KBM-7 (cell line): ENCODE data around the gene AKR1C2.
"Not testable (repeated sequence)": the region's sequence is repeated elsewhere in the genome, so short reads cannot be mapped to it uniquely, and the experiment has no call there.

Experiments used
- DNase-seq: peaks from one replicate; pipeline ENCODE4 v3.0.0-alpha.2; 2015
- in situ Hi-C: fragments of 300-500 bp; cut with MboI; formaldehyde crosslinking; loops from 2 replicates; pipeline ENCODE4 v1.14.3; 2020; ENCODE audit warnings: low sequenced_read_pairs, low pct_unique_long_range_greater_than_20kb, mixed read lengths

Gene AKR1C2

DNA sequence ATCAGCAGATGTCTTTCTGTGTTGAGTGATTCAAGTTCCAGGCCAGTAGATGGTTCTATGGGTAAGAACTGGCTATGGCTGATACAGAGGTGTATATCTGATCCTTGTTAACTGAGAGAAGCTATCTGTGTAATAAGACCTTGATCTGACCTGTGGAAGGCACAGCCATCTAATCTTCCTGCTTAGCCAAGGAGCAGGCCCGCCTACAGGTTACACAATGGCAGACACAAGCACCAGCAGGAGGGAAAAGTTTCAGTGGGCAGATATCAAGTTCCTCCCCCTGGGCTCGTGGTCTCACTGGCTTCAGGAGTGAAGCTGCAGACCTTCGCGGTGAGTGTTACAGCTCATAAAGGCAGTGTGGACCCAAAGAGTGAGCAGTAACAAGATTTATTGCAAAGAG lies 27.9 kb upstream of the AKR1C2 start:
- DNase-seq, in situ Hi-C loops: not testable (repeated sequence)

DNA sequence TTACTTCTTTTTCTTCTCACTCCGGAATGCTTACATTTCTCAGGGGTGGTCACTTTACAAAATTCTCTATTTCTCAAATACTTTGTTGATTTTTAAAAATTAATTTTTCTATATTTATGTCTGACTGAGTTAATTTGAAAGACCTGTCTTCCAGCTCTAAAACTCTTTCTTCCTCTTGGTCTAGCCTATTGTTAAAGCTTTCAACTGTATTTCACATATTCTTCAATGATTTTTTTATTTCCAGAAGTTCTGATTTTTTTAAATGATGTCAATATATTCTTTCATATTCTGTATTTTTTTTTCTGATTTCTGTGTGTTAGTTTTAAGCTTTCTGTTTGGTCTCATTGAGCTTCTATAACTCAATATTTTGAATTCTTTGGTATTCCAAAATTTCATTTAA lies 27.3 kb upstream of the AKR1C2 start:
- DNase-seq: no peak
- in situ Hi-C loops: no loop called here

DNA sequence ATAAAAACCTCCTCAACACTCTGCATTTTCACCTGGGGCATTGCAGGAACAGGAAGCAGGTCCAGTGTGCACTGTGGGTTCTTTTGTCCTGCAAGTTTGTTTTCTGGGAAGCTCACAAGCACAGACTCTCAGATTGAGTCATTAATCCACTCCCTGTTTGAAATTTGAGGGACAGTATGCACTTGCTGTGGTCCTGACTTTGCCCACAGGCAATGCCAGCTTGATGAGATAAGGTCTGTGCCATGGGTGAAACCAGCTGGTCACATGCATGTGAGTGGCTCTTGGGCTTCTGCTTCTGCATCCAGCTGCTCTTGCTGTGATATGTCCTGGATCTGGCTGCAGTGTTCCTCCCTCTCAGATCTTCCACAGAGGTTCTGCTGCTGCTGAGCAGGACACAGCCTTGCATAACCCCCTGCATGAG lies 21.8 kb upstream of the AKR1C2 start:
- in situ Hi-C loops: not testable (repeated sequence)
- peak; percentile 9 for DNase-seq

DNA sequence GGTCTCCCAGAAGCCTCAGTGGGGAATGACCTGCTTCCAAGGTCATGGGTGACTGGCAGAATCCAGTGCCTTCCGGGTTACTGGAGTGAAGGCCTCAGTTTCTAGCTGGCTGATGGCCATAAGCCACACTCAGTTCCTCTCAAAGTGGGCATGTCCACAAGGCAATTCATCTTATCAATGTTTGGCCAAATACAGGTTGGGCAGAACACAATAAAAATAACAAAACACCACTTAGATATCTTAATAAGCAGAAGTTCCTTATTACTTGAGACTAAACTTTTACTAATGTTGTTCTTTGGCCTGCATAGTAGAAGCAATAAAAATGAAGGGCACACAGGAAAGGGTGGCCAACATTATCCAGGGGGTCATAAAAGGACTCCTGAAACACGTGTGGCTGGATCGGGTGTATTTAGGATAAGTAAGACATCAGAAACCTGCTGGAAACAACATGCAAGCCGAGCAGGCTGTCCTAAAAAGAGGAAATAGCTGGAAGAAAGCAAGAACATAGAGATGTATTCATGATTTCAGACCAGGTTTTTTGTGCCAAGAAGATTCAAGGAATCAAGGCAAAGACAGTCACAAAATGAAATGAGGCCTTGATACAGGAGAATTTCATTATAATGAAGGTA lies 19.6 kb upstream of the AKR1C2 start:
- DNase-seq: peak; percentile 10
- in situ Hi-C loops: no loop called here

DNA sequence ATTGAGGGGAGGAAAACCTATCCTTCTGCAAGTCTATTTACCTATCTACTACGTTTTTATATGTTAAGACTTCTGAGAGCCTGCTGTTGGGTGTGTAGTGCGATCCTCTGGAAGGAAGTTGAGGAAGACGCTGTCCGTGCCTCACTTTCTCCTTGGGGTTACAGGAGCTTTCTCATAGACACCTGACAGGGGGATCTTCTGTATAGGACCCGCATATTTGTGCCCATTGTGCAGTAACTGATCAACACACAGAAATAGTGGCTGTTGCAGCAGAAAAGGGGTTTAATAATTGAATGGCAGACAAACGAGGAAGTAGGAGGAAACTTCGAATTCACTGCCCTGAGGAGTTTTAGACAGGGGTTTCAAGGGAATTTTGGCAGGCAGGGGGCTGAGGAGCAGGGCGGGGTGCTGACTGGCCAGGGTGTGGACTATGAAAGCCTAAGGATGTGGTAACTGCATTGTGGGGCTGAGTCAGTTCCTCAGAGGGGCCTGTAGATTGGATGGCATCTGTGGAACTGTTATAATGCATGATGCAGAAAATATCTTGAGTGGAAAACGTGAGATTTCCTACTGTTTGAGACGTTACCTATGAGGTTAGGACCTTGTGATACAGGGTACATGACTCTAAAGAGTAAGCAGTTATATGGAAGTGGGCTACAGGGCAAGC lies 18.1 kb upstream of the AKR1C2 start:
- in situ Hi-C loops, DNase-seq: not testable (repeated sequence)

DNA sequence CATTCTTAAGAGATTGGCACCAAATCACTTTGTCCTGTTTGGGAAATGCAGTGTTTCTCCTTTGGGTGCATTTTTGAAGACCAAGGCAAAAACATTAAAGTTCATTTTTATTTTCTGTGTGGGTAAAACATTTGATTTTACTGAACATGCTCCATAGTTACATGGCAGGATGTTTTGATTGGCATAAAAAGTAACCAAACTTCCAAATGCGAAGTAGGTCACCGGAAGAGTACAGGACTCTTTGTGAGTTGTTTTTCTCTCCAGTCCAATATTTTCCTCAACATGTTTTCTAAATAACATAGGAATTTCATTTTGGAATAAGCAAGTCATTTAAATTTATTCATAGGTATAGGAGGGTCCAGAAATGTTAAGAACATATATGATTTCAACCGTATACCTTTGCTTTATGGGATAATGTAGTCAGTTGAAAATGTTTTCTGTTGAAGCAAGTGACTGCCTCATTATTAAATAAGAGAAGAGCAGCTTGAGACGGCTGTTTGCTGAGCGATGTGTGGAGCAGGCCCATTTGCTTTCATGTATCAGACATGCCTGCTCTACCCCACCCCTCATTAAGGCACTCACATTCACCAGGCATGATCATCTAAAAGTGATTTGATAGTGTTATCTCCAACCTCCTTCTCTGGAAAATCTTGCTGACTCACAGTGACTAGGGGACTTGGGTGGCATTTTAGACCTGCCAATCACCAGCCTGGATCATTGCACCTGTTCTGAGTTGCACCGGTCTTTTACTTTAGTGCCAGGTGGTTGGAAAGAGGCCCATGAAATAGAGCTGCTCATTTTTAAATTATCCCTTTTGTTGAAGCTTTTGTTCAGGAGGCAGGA lies 16.3 kb upstream of the AKR1C2 start:
- in situ Hi-C loops, DNase-seq: not testable (repeated sequence)

DNA sequence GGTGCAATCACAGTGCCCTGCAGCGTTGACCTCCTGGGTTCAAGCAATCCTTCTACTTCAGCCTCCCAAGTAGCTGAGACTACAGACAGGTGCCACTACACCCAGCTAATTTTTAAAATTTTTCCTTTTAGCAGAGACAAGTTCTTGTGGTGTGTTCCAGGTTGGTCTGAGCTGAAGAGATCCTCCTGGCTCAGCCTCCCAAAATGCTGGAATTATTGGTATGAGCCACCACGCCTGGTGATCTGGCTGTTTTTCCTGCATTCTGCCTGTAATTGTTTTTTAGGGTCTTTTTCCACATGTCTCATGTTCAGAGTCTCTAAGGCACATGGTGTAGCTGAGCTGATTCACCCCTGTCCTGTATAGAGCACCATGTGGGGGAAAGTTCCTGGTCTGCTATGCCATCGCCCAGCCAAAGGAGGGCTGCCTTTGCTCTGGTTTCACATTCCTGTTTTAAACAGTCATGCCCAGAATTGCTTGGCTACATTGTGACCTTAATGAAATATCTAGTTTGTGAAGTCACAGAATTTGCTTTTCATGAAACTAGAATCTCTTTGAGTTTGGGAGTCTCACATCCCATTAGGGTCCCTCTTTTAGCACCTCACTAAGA lies 15.1 kb upstream of the AKR1C2 start:
- DNase-seq, in situ Hi-C loops: not testable (repeated sequence)

DNA sequence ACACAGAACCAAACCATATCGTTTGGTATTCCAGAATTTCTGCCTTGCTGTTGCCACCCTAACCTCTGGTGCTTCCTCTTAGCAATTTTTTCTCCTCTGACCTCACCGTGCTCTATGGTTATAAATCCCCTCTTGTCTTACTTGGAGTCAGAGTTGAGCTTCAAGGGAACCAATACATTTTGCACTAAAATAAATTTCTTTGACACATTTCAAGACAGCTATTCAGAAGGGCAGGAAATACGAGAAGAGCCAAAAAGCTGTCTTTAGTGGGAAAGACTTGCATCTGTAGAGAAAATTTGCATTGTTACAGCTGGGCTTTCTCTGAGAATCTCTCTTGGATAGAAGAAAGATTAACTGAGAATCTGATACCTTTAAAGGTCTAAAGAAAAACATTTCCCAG lies 14.5 kb upstream of the AKR1C2 start:
- DNase-seq: no peak
- in situ Hi-C loops: no loop called here

DNA sequence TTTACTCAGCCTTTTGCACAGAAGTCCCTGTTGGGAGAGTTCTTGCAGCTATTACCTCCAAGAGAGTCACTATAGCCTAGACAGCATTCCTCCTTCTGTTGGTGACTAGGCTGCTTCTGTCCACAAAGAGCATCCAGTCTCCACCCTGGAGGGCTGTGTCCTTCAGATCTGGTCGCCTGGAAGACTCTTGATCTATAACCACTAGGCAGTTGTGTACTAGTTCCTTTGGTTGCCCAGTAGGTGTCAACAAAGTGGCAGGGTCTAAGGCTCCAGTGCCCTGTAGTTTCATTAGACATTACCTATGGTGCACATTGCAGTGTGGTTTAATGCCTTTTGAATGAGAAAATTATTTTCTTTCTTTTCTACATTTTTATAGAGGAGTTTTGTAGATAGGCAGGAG lies 11.3 kb upstream of the AKR1C2 start:
- in situ Hi-C loops: no loop called here

DNA sequence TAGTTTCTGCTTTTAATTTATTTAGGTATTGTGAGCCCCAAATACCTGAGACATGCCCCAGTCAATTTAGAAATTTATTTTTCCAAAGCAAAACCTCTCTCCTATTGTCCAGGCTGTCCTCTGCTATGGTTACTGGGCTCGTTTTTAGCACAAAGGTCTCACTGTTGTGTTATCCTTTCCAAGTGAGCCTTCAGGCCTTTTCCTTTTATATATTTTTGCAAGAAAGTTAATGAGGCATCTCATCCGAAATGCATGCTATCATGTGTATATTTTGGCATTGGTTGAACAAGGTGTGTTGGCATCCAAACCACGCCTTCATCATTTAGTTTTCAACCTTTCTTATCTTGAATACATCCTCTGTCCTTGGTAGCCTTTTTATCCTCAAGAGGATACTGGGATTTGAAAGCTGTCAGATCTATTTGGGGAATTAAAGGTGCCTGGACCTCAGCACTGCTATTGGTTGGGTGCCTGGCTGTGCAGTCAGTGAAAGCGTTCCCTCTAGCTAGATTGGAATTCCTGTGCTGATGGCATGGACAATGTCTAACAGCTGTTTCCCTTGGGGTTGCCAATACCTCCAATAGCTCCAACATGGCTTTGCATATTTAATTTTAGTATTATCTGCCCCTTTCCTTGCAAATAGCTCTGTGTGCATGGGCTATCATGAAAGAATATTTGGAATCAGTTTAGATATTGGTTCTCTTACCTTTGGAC lies 10.7 kb upstream of the AKR1C2 start:
- in situ Hi-C loops, DNase-seq: not testable (repeated sequence)

More for the DNA sequence above, 11.3 kb upstream of the AKR1C2 start:
- no peak for DNase-seq

DNA sequence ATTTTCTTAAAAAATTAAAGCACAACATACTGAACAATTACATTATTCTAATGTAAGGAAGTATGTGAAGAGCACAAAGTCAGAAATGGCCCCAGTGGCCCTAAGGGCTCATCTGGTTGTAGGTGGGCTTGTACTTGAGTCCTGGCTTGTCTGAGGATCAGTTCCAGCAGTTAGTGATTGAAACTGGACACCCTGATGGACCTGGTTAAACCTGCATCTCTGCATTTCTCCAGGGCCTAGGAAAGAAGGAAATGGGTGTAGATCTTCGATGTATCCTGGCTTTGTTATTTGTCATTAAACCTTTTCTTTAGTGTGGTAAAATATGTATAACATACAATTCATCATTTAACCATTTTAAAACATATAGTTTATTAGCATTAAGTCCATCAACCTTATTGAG lies 9.7 kb upstream of the AKR1C2 start:
- DNase-seq: no peak
- in situ Hi-C loops: no loop called here

DNA sequence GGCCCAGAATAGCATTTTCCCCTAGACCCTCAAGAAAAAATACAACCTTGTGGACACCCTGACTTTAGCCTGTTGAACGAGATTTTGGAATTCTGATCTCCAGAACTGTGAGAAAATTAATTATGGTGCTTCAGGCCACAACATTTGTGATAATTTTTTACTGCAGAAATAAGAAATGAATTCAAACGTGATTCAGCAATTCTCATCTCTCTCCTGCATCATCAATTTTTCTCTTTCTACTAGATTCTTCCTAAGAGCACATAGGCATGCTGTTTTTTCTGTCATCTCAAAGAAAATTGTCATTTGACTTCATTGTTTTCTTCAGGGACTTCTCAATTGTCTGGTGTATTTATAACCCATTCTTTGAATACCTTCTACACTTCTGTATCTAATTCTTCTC lies 8.9 kb upstream of the AKR1C2 start:
- in situ Hi-C loops: no loop called here
- DNase-seq: no peak

DNA sequence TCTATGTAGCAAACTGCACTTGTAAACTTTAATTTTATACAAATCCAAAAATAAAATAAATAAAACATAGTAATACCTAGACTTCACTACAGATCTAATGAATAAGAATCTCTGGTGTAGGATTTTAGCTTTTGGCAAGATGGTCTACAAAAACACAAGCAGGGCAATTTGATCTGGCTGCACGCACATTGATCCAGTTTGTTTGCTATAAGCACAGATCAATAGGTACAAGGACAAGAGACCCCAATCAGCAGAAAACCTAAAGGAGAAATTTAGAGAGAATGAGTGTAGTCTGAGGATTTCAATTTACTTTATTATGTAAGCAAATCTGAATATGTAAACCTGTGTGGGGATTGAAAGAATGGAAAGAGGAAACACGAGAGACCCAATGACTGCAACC lies 7.7 kb upstream of the AKR1C2 start:
- DNase-seq, in situ Hi-C loops: not testable (repeated sequence)

DNA sequence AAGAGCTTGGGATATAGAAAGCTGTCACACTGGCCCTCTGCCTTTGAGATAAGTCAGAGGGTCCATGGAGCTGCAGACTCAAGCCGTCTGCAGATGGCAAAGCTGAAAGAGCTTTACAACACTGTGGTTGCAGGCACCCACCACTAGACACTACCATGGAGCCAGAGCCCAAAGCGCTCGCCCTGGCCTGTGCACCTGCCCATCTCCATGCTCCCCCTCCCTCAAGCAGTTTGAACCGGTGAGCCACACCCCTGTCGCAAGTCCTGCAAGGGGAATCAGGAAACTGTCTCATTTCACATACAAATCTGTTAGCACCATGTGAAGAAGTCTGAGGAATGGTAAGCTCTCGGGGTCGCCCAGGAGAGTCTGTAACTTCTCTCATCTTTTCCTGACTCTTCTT lies 6.4 kb upstream of the AKR1C2 start:
- in situ Hi-C loops, DNase-seq: not testable (repeated sequence)

DNA sequence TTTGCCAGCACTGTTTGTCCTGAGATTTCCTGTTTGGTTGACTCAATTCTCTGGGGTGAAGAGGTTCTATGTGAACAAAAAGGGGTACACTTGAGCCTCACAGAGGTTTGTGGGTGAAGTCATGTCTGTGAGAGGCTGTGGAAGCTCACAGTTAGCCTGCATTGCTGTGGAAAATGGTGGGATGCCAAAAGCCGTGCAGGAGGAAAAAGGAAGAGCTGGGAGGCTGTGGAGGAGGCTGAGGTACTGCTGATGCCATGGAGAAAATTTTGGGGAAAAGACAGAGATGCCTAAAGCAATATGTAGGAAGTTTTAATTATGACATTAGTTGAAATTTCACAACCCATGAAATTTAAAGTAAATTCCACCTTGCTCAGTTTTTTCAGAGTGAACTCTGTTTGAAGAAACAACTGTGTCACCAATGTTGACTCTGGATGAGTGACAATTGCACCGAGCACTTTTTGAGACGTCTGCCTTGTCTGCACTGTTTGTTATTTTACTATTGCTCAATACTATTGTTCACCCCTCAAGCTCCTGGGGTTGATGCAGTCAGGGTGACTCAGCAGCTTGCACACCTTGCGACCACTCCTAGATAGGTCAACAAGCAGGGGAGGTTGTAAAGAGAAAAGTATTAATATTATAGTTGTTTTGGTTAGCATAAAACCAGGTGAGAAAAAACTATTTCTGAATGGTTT lies 5.3 kb upstream of the AKR1C2 start:
- in situ Hi-C loops, DNase-seq: not testable (repeated sequence)

DNA sequence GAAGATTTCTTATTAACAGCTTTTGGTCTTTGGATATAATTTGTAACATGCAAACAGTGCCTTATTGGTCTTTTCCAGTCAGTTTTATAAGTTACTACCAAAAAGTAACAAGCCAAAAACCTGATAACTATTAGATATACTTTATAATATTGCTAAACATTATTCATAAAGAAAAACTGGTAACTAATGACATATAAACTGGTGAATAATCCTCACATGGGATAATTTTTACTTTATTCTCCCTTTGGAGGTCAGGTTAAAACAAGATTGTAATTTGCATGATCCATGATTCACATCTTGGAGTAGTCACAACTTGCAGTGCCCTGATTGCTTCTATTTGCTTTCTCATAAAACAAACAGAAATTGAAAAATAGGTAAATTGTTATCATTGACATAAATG lies 844 bp upstream of the AKR1C2 start:
- in situ Hi-C loops: not testable (repeated sequence)

DNA sequence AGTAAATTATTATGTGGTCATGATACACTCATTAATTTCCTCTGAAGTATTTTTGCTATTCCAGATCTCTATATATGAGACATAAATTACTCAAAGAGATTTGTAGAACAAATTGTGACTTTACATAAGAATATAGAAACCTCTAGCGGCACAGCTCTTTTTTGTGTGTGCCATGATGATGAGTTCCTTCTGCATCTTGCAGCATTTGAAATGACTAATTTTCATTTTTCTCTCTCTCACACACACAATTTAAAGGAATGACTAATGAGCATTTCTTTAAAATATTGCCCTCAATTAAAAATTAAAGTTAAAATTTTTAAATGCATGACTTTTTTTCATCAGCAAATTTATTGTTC lies 351 bp upstream of the AKR1C2 start:
- DNase-seq, in situ Hi-C loops: not testable (repeated sequence)

More for the DNA sequence above, 844 bp upstream of the AKR1C2 start:
- not testable (repeated sequence) for DNase-seq

DNA sequence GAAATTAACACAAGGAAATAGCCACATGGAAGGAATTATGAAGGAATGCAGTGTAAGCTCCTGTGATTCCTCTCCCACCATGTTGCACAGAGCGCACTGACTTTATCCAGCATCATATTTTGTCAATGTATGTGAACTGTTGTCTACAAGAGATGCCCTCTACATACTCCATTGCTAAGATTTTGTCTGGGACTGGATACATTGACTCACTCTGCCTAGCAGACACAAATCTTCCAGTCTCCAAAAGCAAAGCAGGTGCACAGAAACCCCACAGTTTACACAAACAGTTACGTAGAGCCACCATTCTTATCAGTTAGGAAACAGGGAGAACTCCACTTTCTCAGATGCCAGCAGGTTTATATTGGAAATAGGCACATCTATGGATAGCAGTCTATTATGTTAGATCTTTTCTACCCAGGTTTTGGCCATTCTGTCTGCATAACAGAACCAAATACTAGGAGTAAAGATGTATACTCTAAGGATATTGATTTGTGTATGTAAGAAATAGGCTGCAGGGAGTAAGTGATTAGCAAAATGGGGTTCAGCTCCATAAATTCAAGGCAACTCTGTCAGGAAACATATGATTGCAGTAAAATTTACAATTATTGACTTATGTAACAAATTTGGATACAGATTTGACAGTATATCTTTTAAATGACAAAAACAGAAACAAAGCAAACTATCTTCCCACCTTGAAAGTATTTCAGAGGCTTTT lies 1.5 kb downstream of the AKR1C2 start:
- no peak for DNase-seq
- in situ Hi-C loops: no loop called here
